Neural cell (in vitro differentiated cells): Measurements from ENCODE around the gene PCP4. TPM values are rescaled to one million over a fixed set of nuclear protein-coding genes. Genes with fewer than 3 reads are reported as not detected.

Experiments used
- H2AFZ ChIP-seq: fragments of 200-600, 300-800 bp; sonication (generic), shearing (Covaris generic); 2 replicates; pipeline ENCODE4 v1.6.0; 2014; ENCODE audit warnings: low read depth, mild to moderate bottlenecking, antibody characterized with exemption, low read length, moderate library complexity
- H3F3A ChIP-seq: fragments of 200-600 bp; shearing (Covaris generic); 2 replicates; pipeline ENCODE4 v1.6.1; 2016; ENCODE audit warnings: mild to moderate bottlenecking, moderate library complexity, mixed read lengths, antibody characterized with exemption, low read length; ENCODE audit not compliant: insufficient read depth, poor library complexity, severe bottlenecking
- H3K27ac ChIP-seq: fragments of 200-600, 300-800 bp; sonication (generic), shearing (Covaris generic); 2 replicates; pipeline ENCODE4 v1.5.1; 2014; ENCODE audit warnings: mild to moderate bottlenecking, low read length, moderate library complexity
- H3K27me3 ChIP-seq: fragments of 300-800, 200-600 bp; sonication (generic), shearing (Covaris generic); 2 replicates; pipeline ENCODE4 v1.6.0; 2014; ENCODE audit warnings: mild to moderate bottlenecking, low read depth, low read length, moderate library complexity; ENCODE audit not compliant: insufficient read depth
- H3K36me3 ChIP-seq: fragments of 300-800, 200-600 bp; sonication (generic), shearing (Covaris generic); 2 replicates; pipeline ENCODE4 v1.5.1; 2014; ENCODE audit warnings: mild to moderate bottlenecking, antibody characterized with exemption, low read length, moderate library complexity; ENCODE audit not compliant: insufficient read depth
- H3K4me2 ChIP-seq: fragments of 300-800, 200-600 bp; sonication (generic), shearing (Covaris generic); 2 replicates; pipeline ENCODE4 v1.6.0; 2014; ENCODE audit warnings: mild to moderate bottlenecking, low read length
- H3K4me3 ChIP-seq: fragments of 300-800, 200-600 bp; sonication (generic), shearing (Covaris generic); 2 replicates; pipeline ENCODE4 v1.5.1; 2014; ENCODE audit warnings: mild to moderate bottlenecking, low read length, moderate library complexity
- H3K79me2 ChIP-seq: fragments of 200-600 bp; shearing (Covaris generic); replicated peaks from 2 replicates; pipeline ENCODE4 v1.6.0; 2014; ENCODE audit warnings: mild to moderate bottlenecking, low read length, moderate library complexity; ENCODE audit not compliant: insufficient read depth
- H3K9ac ChIP-seq: fragments of 300-800, 200-600 bp; sonication (generic), shearing (Covaris generic); 2 replicates; pipeline ENCODE4 v1.6.1; 2016; ENCODE audit warnings: mild to moderate bottlenecking, low read length, mixed read lengths
- H3K9me2 ChIP-seq: fragments of 200-600 bp; shearing (Covaris generic); 2 replicates; pipeline ENCODE4 v1.6.1; 2016; ENCODE audit warnings: mild to moderate bottlenecking, low read length, mixed read lengths; ENCODE audit not compliant: insufficient read depth
- H3K9me3 ChIP-seq: fragments of 200-600, 300-800 bp; sonication (generic), shearing (Covaris generic); 2 replicates; pipeline ENCODE4 v1.6.1; 2016; ENCODE audit warnings: mild to moderate bottlenecking, mixed run types, low read length, moderate library complexity, mixed read lengths
- H4K20me1 ChIP-seq: fragments of 200-600 bp; shearing (Covaris generic); 2 replicates; pipeline ENCODE4 v1.6.1; 2016; ENCODE audit warnings: mild to moderate bottlenecking, mixed run types; ENCODE audit not compliant: insufficient read depth
- CTCF ChIP-seq: fragments of 450-650 bp; IDR thresholded peaks from 2 replicates; pipeline ENCODE4 v1.5.1; 2014; ENCODE audit warnings: antibody characterized with exemption, mild to moderate bottlenecking, moderate library complexity; ENCODE audit not compliant: poor library complexity, severe bottlenecking
- EP300 ChIP-seq: fragments of 450-650 bp; conservative IDR thresholded peaks from 2 replicates; pipeline ENCODE4 v1.6.1; 2014; ENCODE audit warnings: antibody characterized with exemption, mild to moderate bottlenecking, moderate library complexity; ENCODE audit not compliant: poor library complexity, severe bottlenecking
- EZH2 ChIP-seq: fragments of 200-600, 300-800 bp; shearing (Covaris generic), sonication (generic); IDR thresholded peaks from 2 replicates; pipeline ENCODE4 v1.6.1; 2014; ENCODE audit warnings: antibody characterized with exemption, low read length, borderline replicate concordance, mild to moderate bottlenecking; ENCODE audit not compliant: insufficient read depth, poor library complexity, severe bottlenecking
- MXI1 ChIP-seq: fragments of 450-650 bp; conservative IDR thresholded peaks from 2 replicates; pipeline ENCODE4 v1.6.1; 2014; ENCODE audit warnings: antibody characterized with exemption, mild to moderate bottlenecking; ENCODE audit not compliant: poor library complexity, severe bottlenecking
- POLR2AphosphoS5 ChIP-seq: IDR thresholded peaks from 2 replicates; pipeline ENCODE4 v1.6.1; 2012
- RAD21 ChIP-seq: fragments of 450-650 bp; conservative IDR thresholded peaks from 2 replicates; pipeline ENCODE4 v1.6.1; 2014; ENCODE audit warnings: antibody characterized with exemption, mild to moderate bottlenecking, moderate library complexity
- SMC3 ChIP-seq: fragments of 450-650 bp; conservative IDR thresholded peaks from 2 replicates; pipeline ENCODE4 v1.6.1; 2014; ENCODE audit warnings: antibody characterized with exemption, mild to moderate bottlenecking, moderate library complexity; ENCODE audit not compliant: poor library complexity
- TAF1 ChIP-seq: IDR thresholded peaks from 2 replicates; pipeline ENCODE4 v1.6.1; 2012; ENCODE audit warnings: low read depth
- polyA plus RNA-seq: library from polyadenylated mRNA; depleted of rRNA; stranded (reverse); fragments of >200 nt; gene quantifications from 2 replicates; pipeline ENCODE4 v1.2.3, GENCODE V29; 2014
- TF ChIP-seq, protein P1 (sequence below): IDR thresholded peaks from 2 replicates; pipeline ENCODE4 v1.6.1; 2012; ENCODE audit warnings: borderline replicate concordance

PCP4 gene
- polyA plus RNA-seq, 1 donor from 2014 or later: 10.1 TPM

GRCh38 chr21:39854572-39854971, 12.7 kb upstream of the PCP4 start:
- TF ChIP-seq POLR2AphosphoS5 (no peak), RAD21 (no peak), SMC3 (no peak), EZH2 (no peak), CTCF (no peak), TAF1 (no peak), MXI1 (no peak), EP300 (no peak)
- TF ChIP-seq, protein P1, sequence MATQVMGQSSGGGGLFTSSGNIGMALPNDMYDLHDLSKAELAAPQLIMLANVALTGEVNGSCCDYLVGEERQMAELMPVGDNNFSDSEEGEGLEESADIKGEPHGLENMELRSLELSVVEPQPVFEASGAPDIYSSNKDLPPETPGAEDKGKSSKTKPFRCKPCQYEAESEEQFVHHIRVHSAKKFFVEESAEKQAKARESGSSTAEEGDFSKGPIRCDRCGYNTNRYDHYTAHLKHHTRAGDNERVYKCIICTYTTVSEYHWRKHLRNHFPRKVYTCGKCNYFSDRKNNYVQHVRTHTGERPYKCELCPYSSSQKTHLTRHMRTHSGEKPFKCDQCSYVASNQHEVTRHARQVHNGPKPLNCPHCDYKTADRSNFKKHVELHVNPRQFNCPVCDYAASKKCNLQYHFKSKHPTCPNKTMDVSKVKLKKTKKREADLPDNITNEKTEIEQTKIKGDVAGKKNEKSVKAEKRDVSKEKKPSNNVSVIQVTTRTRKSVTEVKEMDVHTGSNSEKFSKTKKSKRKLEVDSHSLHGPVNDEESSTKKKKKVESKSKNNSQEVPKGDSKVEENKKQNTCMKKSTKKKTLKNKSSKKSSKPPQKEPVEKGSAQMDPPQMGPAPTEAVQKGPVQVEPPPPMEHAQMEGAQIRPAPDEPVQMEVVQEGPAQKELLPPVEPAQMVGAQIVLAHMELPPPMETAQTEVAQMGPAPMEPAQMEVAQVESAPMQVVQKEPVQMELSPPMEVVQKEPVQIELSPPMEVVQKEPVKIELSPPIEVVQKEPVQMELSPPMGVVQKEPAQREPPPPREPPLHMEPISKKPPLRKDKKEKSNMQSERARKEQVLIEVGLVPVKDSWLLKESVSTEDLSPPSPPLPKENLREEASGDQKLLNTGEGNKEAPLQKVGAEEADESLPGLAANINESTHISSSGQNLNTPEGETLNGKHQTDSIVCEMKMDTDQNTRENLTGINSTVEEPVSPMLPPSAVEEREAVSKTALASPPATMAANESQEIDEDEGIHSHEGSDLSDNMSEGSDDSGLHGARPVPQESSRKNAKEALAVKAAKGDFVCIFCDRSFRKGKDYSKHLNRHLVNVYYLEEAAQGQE: no peak
- Histone ChIP-seq H4K20me1 (no peaks in the 10 kb centered on the region), H3K9me2 (no peaks in the 10 kb centered on the region), H3K27ac (no peak overlapping the region), H2AFZ (no peak overlapping the region), H3K4me2 (no peak overlapping the region), H3K9me3 (no peaks in the 10 kb centered on the region), H3K27me3 (no peaks in the 10 kb centered on the region), H3K4me3 (no peak overlapping the region), H3K36me3 (no peaks in the 10 kb centered on the region), H3F3A (no peaks in the 10 kb centered on the region), H3K9ac (no peak overlapping the region), H3K79me2 (no peaks in the 10 kb centered on the region)

DNA sequence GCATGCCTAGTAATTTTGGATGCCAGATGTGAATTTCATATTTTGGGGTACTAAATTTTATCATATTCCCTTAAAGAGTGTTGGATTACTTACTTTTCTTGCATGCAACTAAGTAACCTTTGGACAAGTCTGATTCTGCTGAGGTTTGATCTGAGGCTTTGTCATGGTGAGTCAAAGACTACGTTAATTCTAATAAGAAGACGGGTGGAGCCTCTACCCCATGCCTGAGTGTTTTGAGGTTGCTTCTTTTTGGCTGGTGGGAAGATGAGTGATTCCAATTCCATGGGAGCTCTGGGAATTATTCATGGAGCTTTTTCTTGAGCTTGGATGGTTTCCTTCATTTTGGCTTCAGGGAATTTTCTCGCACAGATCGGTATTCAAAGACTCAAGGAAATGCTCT, 11.6 kb upstream of the PCP4 start:
- TF ChIP-seq TAF1 (no peak), POLR2AphosphoS5 (no peak), MXI1 (no peak)
- H3K9ac ChIP-seq: no peak overlapping the region

GRCh38 chr21:39860600-39860999, 6.6 kb upstream of the PCP4 start:
- Histone ChIP-seq H3F3A (no peaks in the 10 kb centered on the region), H3K4me3 (no peak overlapping the region), H3K9ac (no peak overlapping the region), H3K4me2 (no peak overlapping the region), H2AFZ (no peak overlapping the region), H3K9me3 (no peaks in the 10 kb centered on the region), H3K79me2 (no peaks in the 10 kb centered on the region), H3K36me3 (no peaks in the 10 kb centered on the region), H4K20me1 (no peaks in the 10 kb centered on the region), H3K27me3 (no peaks in the 10 kb centered on the region), H3K9me2 (no peaks in the 10 kb centered on the region), H3K27ac (no peak overlapping the region)
- no peak for TF ChIP-seq EZH2
- TF ChIP-seq SMC3: no peak
- no peak for TF ChIP-seq TAF1

More for the DNA sequence above, 11.6 kb upstream of the PCP4 start:
- Histone ChIP-seq H3K79me2 (no peaks in the 10 kb centered on the region), H3K4me3 (no peak overlapping the region), H3F3A (no peaks in the 10 kb centered on the region), H3K27me3 (no peaks in the 10 kb centered on the region), H3K27ac (no peak overlapping the region), H3K9me3 (no peaks in the 10 kb centered on the region), H3K36me3 (no peaks in the 10 kb centered on the region), H2AFZ (no peak overlapping the region), H3K9me2 (no peaks in the 10 kb centered on the region), H4K20me1 (no peaks in the 10 kb centered on the region), H3K4me2 (no peak overlapping the region)
